Measurements from ENCODE around the gene NUMBL. TPM values are rescaled to one million over a fixed set of nuclear protein-coding genes. Genes with fewer than 3 reads are reported as not detected.

Gene NUMBL
- total and polyA plus RNA-seq, 2 donors: 2.0 to 15.3 TPM

DNA sequence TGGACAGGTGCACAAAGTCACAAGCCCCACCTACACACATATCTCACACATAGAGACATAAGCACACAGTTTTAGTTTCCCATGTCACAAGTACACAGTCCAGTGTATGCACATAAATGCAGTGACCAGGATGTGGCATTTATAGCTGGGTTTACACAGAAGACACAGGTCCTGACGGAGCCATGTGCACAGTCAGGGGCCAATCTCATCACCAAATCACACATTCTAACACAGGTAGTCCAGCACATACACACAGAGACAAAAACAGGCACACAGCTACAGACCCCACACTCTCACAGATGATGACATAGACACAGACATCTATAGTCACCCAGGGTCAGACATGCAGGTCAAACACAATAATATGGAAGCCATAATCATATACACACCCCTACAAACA is 2.1 kb downstream of the NUMBL start:
- WGBS: 97% methylated on average over 1 of the region's 1 CpG
- Histone ChIP-seq H3K4me1 (ENCODE audit: control insufficient read depth in 2 of 2, insufficient read depth in 2 of 2, low read length in 2 of 2) (peaks cover 12 to 28% of the 10 kb centered on the region in 2 donors), H3K9me3 (ENCODE audit: control insufficient read depth in 2 of 2, insufficient read depth in 1 of 2, low read length in 1 of 2) (no peaks in the 10 kb centered on the region), H3K36me3 (ENCODE audit: control insufficient read depth in 2 of 2, insufficient read depth in 2 of 2, low read length in 1 of 2) (peaks cover 3 to 14% of the 10 kb centered on the region in 2 donors), H3K27ac (ENCODE audit: low read depth in 1 of 2, low read length in 1 of 2) (no peak overlapping the region), H3K4me3 (ENCODE audit: low read length in 2 of 2) (no peak overlapping the region), H3K27me3 (ENCODE audit: control insufficient read depth in 2 of 2, insufficient read depth in 1 of 2, low read length in 1 of 2) (peaks cover 0 to 2% of the 10 kb centered on the region in 2 donors)
- no peak for DNase-seq (ENCODE audit: low read depth in 6 of 9, low spot score in 9 of 9)

DNA sequence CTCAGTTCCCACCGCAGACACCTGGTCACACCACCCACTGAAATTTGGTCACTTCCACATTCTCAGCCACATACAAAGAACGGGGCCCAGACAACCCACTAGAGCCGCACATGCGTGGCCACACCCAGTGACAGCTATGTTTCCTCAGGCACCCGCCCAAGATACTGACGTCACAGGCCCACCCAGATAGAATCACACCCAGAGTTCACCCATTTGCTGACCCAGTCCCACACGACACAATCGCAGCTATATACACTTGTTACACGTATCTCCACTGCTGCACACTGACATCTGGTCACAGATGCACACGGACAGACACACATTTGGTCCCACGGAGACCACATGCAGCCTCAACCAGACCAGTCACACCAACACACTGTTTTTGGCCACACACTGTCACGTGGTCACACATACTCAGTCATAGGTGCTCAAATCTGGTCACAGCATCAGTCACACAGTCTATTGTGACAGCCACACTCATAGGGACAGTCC is 2.9 kb downstream of the NUMBL start:
- 96% methylated on average over 12 of the region's 12 CpGs for WGBS
- peaks cover 4 to 8% of the 10 kb centered on the region in 2 donors for H3K36me3 ChIP-seq (ENCODE audit: control insufficient read depth in 2 of 2, insufficient read depth in 2 of 2, low read length in 1 of 2)
- H3K4me3 ChIP-seq (ENCODE audit: low read length in 2 of 2): no peak overlapping the region
- DNase-seq (ENCODE audit: low read depth in 6 of 9, low spot score in 9 of 9): no peak
- H3K27me3 ChIP-seq (ENCODE audit: control insufficient read depth in 2 of 2, insufficient read depth in 1 of 2, low read length in 1 of 2): peaks cover 0 to 2% of the 10 kb centered on the region in 2 donors
- H3K4me1 ChIP-seq (ENCODE audit: control insufficient read depth in 2 of 2, insufficient read depth in 2 of 2, low read length in 2 of 2): peaks cover 12 to 28% of the 10 kb centered on the region in 2 donors
- no peaks in the 10 kb centered on the region for H3K9me3 ChIP-seq (ENCODE audit: control insufficient read depth in 2 of 2, insufficient read depth in 1 of 2, low read length in 1 of 2)
- no peak overlapping the region for H3K27ac ChIP-seq (ENCODE audit: low read depth in 1 of 2, low read length in 1 of 2)

DNA sequence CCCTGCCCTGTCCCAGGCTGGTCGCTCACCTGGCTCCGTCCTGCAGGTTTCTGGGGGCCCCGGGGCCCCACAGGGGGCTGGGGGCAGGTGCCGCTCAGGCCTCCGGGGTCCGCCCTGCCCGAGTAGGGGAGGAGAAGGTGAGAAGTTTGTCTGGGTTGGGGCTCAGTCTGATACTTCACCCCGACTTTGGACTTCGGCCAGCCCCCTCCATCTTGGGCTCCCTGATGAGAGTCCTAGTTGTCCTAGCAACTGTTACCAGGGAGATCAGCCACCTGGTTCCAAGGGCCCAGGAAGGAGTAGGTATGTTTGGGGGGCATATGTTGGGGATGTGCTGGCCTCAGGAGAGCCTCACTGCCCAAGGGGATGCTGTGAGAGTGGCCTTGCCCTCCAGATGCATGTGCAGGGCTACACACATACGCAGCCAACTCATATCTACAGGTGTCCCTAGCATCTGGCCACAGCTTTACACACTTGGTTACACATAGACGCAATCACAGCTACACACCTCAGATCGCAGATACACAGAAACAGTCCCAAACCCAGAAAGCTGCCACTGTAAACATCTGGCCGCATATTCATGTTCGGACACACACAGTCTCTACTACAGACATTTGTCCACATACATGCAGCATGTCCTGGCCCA is 3.4 kb downstream of the NUMBL start:
- WGBS: 95% methylated on average over 14 of the region's 14 CpGs
- DNase-seq (ENCODE audit: low read depth in 6 of 9, low spot score in 9 of 9): no peak
- H3K27ac ChIP-seq (ENCODE audit: low read depth in 1 of 2, low read length in 1 of 2): no peak overlapping the region
- no peaks in the 10 kb centered on the region for H3K9me3 ChIP-seq (ENCODE audit: control insufficient read depth in 2 of 2, insufficient read depth in 1 of 2, low read length in 1 of 2)
- peaks cover 12 to 28% of the 10 kb centered on the region in 2 donors for H3K4me1 ChIP-seq (ENCODE audit: control insufficient read depth in 2 of 2, insufficient read depth in 2 of 2, low read length in 2 of 2)
- H3K4me3 ChIP-seq (ENCODE audit: low read length in 2 of 2): no peak overlapping the region
- peaks cover 0 to 2% of the 10 kb centered on the region in 2 donors for H3K27me3 ChIP-seq (ENCODE audit: control insufficient read depth in 2 of 2, insufficient read depth in 1 of 2, low read length in 1 of 2)
- peaks cover 5 to 10% of the 10 kb centered on the region in 2 donors for H3K36me3 ChIP-seq (ENCODE audit: control insufficient read depth in 2 of 2, insufficient read depth in 2 of 2, low read length in 1 of 2)

GRCh38 chr19:40685563-40685962 is 4.9 kb downstream of the NUMBL start:
- 96% methylated on average over 6 of the region's 6 CpGs for WGBS
- H3K36me3 ChIP-seq (ENCODE audit: control insufficient read depth in 2 of 2, insufficient read depth in 2 of 2, low read length in 1 of 2): peaks cover 5 to 11% of the 10 kb centered on the region in 2 donors
- no peak overlapping the region for H3K4me3 ChIP-seq (ENCODE audit: low read length in 2 of 2)
- H3K4me1 ChIP-seq (ENCODE audit: control insufficient read depth in 2 of 2, insufficient read depth in 2 of 2, low read length in 2 of 2): peaks cover 7 to 15% of the 10 kb centered on the region in 2 donors
- DNase-seq (ENCODE audit: low read depth in 6 of 9, low spot score in 9 of 9): no peak
- H3K27me3 ChIP-seq (ENCODE audit: control insufficient read depth in 2 of 2, insufficient read depth in 1 of 2, low read length in 1 of 2): no peaks in the 10 kb centered on the region
- no peaks in the 10 kb centered on the region for H3K9me3 ChIP-seq (ENCODE audit: control insufficient read depth in 2 of 2, insufficient read depth in 1 of 2, low read length in 1 of 2)
- H3K27ac ChIP-seq (ENCODE audit: low read depth in 1 of 2, low read length in 1 of 2): no peak overlapping the region

DNA sequence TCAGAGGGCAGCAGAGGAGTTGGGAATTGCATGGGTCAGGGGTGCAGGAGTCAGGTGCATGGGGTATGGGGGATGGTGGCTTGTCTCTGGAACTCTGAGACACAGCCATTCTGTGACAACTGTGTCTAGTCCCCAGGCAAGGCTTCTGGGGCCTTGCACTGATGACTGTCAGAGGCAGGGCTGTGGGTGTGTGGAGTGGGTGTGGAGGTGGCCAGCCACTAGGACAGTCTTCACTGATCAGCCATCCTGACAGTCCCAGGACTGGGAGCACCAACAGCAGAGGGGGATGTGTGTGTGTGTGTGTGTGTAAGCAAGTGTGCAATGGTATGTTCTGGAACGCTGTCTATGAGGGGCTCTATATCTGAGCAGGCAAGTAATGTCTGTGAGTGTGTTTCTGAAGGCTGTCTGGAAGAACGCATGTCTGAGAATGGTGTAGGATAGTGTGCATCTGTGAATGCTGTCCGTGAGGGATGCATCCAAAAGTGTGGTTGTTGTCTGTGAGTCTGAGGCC is 5.4 kb downstream of the NUMBL start:
- no peaks in the 10 kb centered on the region for H3K27me3 ChIP-seq (ENCODE audit: control insufficient read depth in 2 of 2, insufficient read depth in 1 of 2, low read length in 1 of 2)
- no peak for DNase-seq (ENCODE audit: low read depth in 6 of 9, low spot score in 9 of 9)
- no peak overlapping the region for H3K27ac ChIP-seq (ENCODE audit: low read depth in 1 of 2, low read length in 1 of 2)
- H3K4me1 ChIP-seq (ENCODE audit: control insufficient read depth in 2 of 2, insufficient read depth in 2 of 2, low read length in 2 of 2): peaks cover 4 to 14% of the 10 kb centered on the region in 2 donors
- H3K9me3 ChIP-seq (ENCODE audit: control insufficient read depth in 2 of 2, insufficient read depth in 1 of 2, low read length in 1 of 2): no peaks in the 10 kb centered on the region
- WGBS: 96% methylated on average over 3 of the region's 3 CpGs
- peaks cover 5 to 12% of the 10 kb centered on the region in 2 donors for H3K36me3 ChIP-seq (ENCODE audit: control insufficient read depth in 2 of 2, insufficient read depth in 2 of 2, low read length in 1 of 2)
- H3K4me3 ChIP-seq (ENCODE audit: low read length in 2 of 2): no peak overlapping the region

GRCh38 chr19:40684280-40684679 is 6.2 kb downstream of the NUMBL start:
- H3K9me3 ChIP-seq (ENCODE audit: control insufficient read depth in 2 of 2, insufficient read depth in 1 of 2, low read length in 1 of 2): no peaks in the 10 kb centered on the region
- H3K36me3 ChIP-seq (ENCODE audit: control insufficient read depth in 2 of 2, insufficient read depth in 2 of 2, low read length in 1 of 2): peaks cover 5 to 12% of the 10 kb centered on the region in 2 donors
- H3K27me3 ChIP-seq (ENCODE audit: control insufficient read depth in 2 of 2, insufficient read depth in 1 of 2, low read length in 1 of 2): no peaks in the 10 kb centered on the region
- H3K4me3 ChIP-seq (ENCODE audit: low read length in 2 of 2): no peak overlapping the region
- 98% methylated on average over 32 of the region's 32 CpGs for WGBS
- no peak overlapping the region for H3K27ac ChIP-seq (ENCODE audit: low read depth in 1 of 2, low read length in 1 of 2)
- no peak for DNase-seq (ENCODE audit: low read depth in 6 of 9, low spot score in 9 of 9)
- peaks cover 0 to 6% of the 10 kb centered on the region in 2 donors for H3K4me1 ChIP-seq (ENCODE audit: control insufficient read depth in 2 of 2, insufficient read depth in 2 of 2, low read length in 2 of 2)

GRCh38 chr19:40683437-40683836 is 7.0 kb downstream of the NUMBL start:
- peaks cover 5 to 12% of the 10 kb centered on the region in 2 donors for H3K36me3 ChIP-seq (ENCODE audit: control insufficient read depth in 2 of 2, insufficient read depth in 2 of 2, low read length in 1 of 2)

DNA sequence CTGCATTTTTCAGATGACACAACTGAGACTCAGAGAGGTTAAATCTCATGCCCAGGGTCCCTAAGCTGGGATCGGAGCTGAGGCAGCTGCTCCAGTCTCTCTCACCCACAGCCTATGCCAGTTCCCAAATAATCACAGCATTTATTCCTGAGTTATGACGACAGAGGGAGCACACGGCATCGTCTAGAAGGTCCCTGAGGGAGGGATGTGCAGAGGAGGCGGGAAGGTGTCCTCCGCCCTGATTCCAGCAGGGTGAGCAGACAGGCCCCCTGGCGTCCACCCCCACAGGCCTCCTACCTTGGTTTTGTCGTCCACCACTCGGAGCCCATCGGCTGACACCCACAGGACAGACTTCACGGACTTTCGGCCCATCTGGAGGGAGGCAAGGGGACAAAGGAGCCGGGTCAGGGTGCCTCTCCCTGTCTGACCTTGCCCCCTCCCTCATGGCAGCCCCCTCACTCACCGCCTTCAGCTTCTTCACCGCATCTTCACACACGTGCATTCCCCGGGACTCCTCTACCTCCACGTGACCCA is 8.0 kb downstream of the NUMBL start:
- Histone ChIP-seq H3K27ac (ENCODE audit: low read depth in 1 of 2, low read length in 1 of 2) (no peak overlapping the region), H3K4me1 (ENCODE audit: control insufficient read depth in 2 of 2, insufficient read depth in 2 of 2, low read length in 2 of 2) (no peaks in the 10 kb centered on the region), H3K36me3 (ENCODE audit: control insufficient read depth in 2 of 2, insufficient read depth in 2 of 2, low read length in 1 of 2) (peaks cover 5 to 17% of the 10 kb centered on the region in 2 donors), H3K4me3 (ENCODE audit: low read length in 2 of 2) (no peak overlapping the region), H3K27me3 (ENCODE audit: control insufficient read depth in 2 of 2, insufficient read depth in 1 of 2, low read length in 1 of 2) (no peaks in the 10 kb centered on the region), H3K9me3 (ENCODE audit: control insufficient read depth in 2 of 2, insufficient read depth in 1 of 2, low read length in 1 of 2) (no peaks in the 10 kb centered on the region)
- WGBS: 97% methylated on average over 18 of the region's 18 CpGs
- no peak for DNase-seq (ENCODE audit: low read depth in 6 of 9, low spot score in 9 of 9)

More at GRCh38 chr19:40683437-40683836, 7.0 kb downstream of the NUMBL start:
- H3K4me1 ChIP-seq (ENCODE audit: control insufficient read depth in 2 of 2, insufficient read depth in 2 of 2, low read length in 2 of 2): no peaks in the 10 kb centered on the region
- WGBS: 97% methylated on average over 9 of the region's 9 CpGs
- H3K27me3 ChIP-seq (ENCODE audit: control insufficient read depth in 2 of 2, insufficient read depth in 1 of 2, low read length in 1 of 2): no peaks in the 10 kb centered on the region
- no peaks in the 10 kb centered on the region for H3K9me3 ChIP-seq (ENCODE audit: control insufficient read depth in 2 of 2, insufficient read depth in 1 of 2, low read length in 1 of 2)
- no peak overlapping the region for H3K27ac ChIP-seq (ENCODE audit: low read depth in 1 of 2, low read length in 1 of 2)
- no peak for DNase-seq (ENCODE audit: low read depth in 6 of 9, low spot score in 9 of 9)
- H3K4me3 ChIP-seq (ENCODE audit: low read length in 2 of 2): no peak overlapping the region

DNA sequence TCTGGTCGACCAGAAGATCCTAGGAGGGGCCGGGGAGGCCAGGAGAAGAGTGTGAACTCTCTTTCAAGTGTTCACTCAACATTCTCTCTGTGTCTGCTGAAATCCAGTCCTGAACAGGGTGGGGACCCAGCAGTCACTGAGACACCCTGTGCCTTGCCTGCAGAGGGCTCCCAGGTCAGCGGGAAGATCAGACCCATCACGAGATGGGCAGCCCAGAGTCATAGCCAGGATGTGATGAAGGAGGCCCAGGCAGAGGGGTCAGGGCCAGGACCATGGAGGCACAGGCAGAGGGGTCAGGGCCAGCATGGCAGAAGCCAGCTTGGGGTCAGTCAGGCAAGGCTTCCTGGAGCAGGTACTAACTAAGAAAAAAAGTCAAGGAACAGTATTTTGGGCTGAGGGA is 9.4 kb downstream of the NUMBL start:
- H3K27ac ChIP-seq (ENCODE audit: low read depth in 1 of 2, low read length in 1 of 2): no peak overlapping the region
- H3K27me3 ChIP-seq (ENCODE audit: control insufficient read depth in 2 of 2, insufficient read depth in 1 of 2, low read length in 1 of 2): no peaks in the 10 kb centered on the region
- 91% methylated on average over 4 of the region's 4 CpGs for WGBS

More for the DNA sequence above, 9.4 kb downstream of the NUMBL start:
- DNase-seq (ENCODE audit: low read depth in 6 of 9, low spot score in 9 of 9): no peak
- Histone ChIP-seq H3K4me3 (ENCODE audit: low read length in 2 of 2) (no peak overlapping the region), H3K9me3 (ENCODE audit: control insufficient read depth in 2 of 2, insufficient read depth in 1 of 2, low read length in 1 of 2) (no peaks in the 10 kb centered on the region), H3K4me1 (ENCODE audit: control insufficient read depth in 2 of 2, insufficient read depth in 2 of 2, low read length in 2 of 2) (no peaks in the 10 kb centered on the region), H3K36me3 (ENCODE audit: control insufficient read depth in 2 of 2, insufficient read depth in 2 of 2, low read length in 1 of 2) (peaks cover 5 to 23% of the 10 kb centered on the region in 2 donors)

All from thymus (tissue), 11 donors.